ENCODE measurements around the gene TTC1.
"Not testable (repeated sequence)": the region's sequence is repeated elsewhere in the genome, so short reads cannot be mapped to it uniquely, and the experiment has no call there.

The TTC1 gene

DNA sequence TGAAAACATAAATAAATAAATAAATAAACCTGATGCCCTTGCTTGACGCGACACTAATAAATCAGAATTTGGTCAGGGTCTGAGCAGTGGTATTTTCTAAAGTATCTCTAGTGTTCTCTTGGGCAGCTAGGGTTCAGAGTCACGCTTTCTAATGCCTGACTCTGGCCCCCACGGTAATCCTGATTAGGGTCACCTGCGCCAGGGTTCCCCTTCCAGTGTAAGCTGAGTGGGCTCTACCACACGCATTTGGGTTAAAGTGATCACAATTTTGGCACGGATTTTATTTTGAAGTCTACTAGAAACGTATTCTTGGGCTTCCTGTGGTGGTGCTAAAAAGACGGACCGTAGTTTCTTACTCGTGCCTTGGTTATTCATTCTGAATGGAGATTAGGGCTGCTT, 651 bp downstream of the TTC1 start:
- Histone ChIP-seq H3F3A (ENCODE audit: insufficient read depth) (no peaks in the 10 kb centered on the region), H3K9ac (ENCODE audit: low read length) (peak overlapping the region; percentile 70), H4K20me1 (ENCODE audit: low read depth, low read length) (no peaks in the 10 kb centered on the region), H3K79me2 (ENCODE audit: insufficient read depth, low read length) (peaks cover 20% of the 10 kb centered on the region), H3K27me3 (ENCODE audit: low read length) (no peaks in the 10 kb centered on the region), H3K36me3 (ENCODE audit: low read length) (peaks cover 7% of the 10 kb centered on the region; the same call in 1 of the 2 replicates), H3K4me2 (ENCODE audit: low read depth, low read length, poor library complexity, severe bottlenecking) (peak overlapping the region; percentile 95), H3K4me3 (ENCODE audit: insufficient read depth, low read length, poor library complexity, severe bottlenecking) (peak overlapping the region; percentile 77), H3K9me3 (ENCODE audit: insufficient read depth, low read length) (no peaks in the 10 kb centered on the region), H3K27ac (ENCODE audit: low read depth, low read length) (no peak overlapping the region), H2AFZ (ENCODE audit: low read depth, low read length, severe bottlenecking) (peak overlapping the region; percentile 25), H3K9me2 (replicated peaks; ENCODE audit: insufficient read depth, low read length) (no peaks in the 10 kb centered on the region)
- no peak for TF ChIP-seq EZH2phosphoT487 (conservative IDR thresholded peaks at IDR 0.05; ENCODE audit: low read length)
- TF ChIP-seq, protein P1, sequence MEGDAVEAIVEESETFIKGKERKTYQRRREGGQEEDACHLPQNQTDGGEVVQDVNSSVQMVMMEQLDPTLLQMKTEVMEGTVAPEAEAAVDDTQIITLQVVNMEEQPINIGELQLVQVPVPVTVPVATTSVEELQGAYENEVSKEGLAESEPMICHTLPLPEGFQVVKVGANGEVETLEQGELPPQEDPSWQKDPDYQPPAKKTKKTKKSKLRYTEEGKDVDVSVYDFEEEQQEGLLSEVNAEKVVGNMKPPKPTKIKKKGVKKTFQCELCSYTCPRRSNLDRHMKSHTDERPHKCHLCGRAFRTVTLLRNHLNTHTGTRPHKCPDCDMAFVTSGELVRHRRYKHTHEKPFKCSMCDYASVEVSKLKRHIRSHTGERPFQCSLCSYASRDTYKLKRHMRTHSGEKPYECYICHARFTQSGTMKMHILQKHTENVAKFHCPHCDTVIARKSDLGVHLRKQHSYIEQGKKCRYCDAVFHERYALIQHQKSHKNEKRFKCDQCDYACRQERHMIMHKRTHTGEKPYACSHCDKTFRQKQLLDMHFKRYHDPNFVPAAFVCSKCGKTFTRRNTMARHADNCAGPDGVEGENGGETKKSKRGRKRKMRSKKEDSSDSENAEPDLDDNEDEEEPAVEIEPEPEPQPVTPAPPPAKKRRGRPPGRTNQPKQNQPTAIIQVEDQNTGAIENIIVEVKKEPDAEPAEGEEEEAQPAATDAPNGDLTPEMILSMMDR (IDR thresholded peaks at IDR 0.05; ENCODE audit: insufficient read depth, low read length, poor library complexity, severe bottlenecking) = no peak

DNA sequence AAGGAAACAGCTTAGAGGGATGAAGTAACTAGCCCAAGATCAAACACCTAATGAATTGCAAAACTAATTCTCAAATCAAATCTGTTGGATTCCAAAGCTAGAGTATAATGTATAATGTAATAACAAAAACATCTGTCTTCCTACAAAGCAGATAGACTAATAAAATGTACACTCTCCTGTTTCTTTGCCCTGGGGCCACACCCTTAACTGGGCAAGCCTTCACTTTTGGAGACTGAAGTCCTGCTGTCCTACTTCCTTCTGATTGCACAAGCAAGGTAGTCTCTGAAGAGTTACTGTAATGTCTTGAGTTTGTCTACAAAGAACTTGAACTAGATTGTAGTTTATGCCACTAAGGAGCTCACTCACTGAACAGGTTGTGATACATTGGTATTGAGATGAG, 2.5 kb downstream of the TTC1 start:
- Histone ChIP-seq H3K27ac (ENCODE audit: low read depth, low read length) (no peak overlapping the region), H4K20me1 (ENCODE audit: low read depth, low read length) (no peaks in the 10 kb centered on the region), H3F3A (ENCODE audit: insufficient read depth) (no peaks in the 10 kb centered on the region), H3K27me3 (ENCODE audit: low read length) (no peaks in the 10 kb centered on the region), H3K79me2 (ENCODE audit: insufficient read depth, low read length) (peaks cover 20% of the 10 kb centered on the region), H3K36me3 (ENCODE audit: low read length) (peaks cover 7% of the 10 kb centered on the region; the same call in 1 of the 2 replicates), H3K4me2 (ENCODE audit: low read depth, low read length, poor library complexity, severe bottlenecking) (no peak overlapping the region), H3K9ac (ENCODE audit: low read length) (no peak overlapping the region), H3K9me3 (ENCODE audit: insufficient read depth, low read length) (no peaks in the 10 kb centered on the region), H3K4me3 (ENCODE audit: insufficient read depth, low read length, poor library complexity, severe bottlenecking) (no peak overlapping the region), H2AFZ (ENCODE audit: low read depth, low read length, severe bottlenecking) (no peak overlapping the region), H3K9me2 (replicated peaks; ENCODE audit: insufficient read depth, low read length) (no peaks in the 10 kb centered on the region)
- TF ChIP-seq, protein P1 (IDR thresholded peaks at IDR 0.05; ENCODE audit: insufficient read depth, low read length, poor library complexity, severe bottlenecking) = no peak
- no peak for TF ChIP-seq EZH2phosphoT487 (conservative IDR thresholded peaks at IDR 0.05; ENCODE audit: low read length)

DNA sequence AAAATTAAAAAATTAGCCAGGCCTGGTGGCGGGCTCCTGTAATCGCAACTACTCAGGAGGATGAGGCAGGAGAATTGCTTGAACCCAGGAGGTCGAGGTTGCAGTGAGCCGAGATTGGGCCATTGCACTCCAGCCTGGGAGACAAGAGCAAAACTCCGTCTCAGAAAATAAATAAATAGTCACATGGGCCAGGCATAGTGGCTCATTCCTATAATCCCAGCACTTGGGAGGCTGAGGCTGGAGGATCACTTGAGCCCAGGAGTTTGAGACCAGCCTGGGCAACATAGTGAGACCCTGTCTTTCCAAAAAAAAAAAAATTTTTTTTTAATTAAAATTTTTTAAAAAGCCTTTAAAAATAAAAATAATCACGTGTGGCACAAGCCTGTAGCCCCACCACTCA, 5.3 kb downstream of the TTC1 start:
- H3F3A ChIP-seq (ENCODE audit: insufficient read depth); H3K9me2 ChIP-seq (replicated peaks; ENCODE audit: insufficient read depth, low read length); H3K27ac ChIP-seq (ENCODE audit: low read depth, low read length); H4K20me1 ChIP-seq (ENCODE audit: low read depth, low read length); H3K9ac ChIP-seq (ENCODE audit: low read length); H2AFZ ChIP-seq (ENCODE audit: low read depth, low read length, severe bottlenecking); H3K9me3 ChIP-seq (ENCODE audit: insufficient read depth, low read length); H3K4me3 ChIP-seq (ENCODE audit: insufficient read depth, low read length, poor library complexity, severe bottlenecking); H3K4me2 ChIP-seq (ENCODE audit: low read depth, low read length, poor library complexity, severe bottlenecking); H3K27me3 ChIP-seq (ENCODE audit: low read length); H3K36me3 ChIP-seq (ENCODE audit: low read length): not testable (repeated sequence)
- H3K79me2 ChIP-seq (ENCODE audit: insufficient read depth, low read length) = peaks cover 24% of the 10 kb centered on the region

DNA sequence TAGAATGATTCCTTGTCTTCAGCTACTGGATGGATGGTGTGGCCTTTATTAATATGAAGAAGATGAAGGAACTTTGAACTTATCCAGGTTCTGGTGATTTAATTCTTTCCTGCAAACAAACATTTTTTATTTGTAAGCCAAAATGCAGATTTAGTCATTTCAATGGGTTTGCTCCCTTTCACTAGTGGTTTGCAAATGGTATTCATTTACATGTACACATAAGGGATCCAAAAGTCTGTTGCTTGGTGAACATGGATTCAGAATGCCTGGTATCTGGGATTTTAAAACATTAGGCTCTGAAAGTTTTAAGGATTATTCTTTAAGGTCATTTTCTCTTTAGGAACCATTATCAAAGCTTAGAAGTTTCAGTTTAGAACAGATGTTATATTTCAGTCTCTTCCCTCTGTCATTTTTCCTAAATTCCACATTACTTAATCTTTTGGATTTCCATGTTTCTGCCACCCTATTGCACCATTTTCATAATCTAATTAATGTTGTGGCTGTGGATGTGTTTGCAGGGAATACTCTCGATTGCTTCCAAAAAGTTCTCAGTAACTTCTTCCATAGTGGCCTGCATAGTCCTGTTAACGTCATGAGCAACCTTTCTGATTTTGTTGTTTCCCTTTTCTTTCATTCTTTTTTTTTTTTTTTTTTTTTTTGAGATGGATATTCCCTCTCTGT, 10.1 kb downstream of the TTC1 start:
- H3K27me3 ChIP-seq (ENCODE audit: low read length) = no peaks in the 10 kb centered on the region
- no peak overlapping the region for H3K9ac ChIP-seq (ENCODE audit: low read length)
- H2AFZ ChIP-seq (ENCODE audit: low read depth, low read length, severe bottlenecking) = no peak overlapping the region
- no peak overlapping the region for H3K4me2 ChIP-seq (ENCODE audit: low read depth, low read length, poor library complexity, severe bottlenecking)
- H3K9me3 ChIP-seq (ENCODE audit: insufficient read depth, low read length) = no peaks in the 10 kb centered on the region
- H3K4me3 ChIP-seq (ENCODE audit: insufficient read depth, low read length, poor library complexity, severe bottlenecking) = no peak overlapping the region
- no peak overlapping the region for H3K27ac ChIP-seq (ENCODE audit: low read depth, low read length)
- TF ChIP-seq, protein P1 (IDR thresholded peaks at IDR 0.05; ENCODE audit: insufficient read depth, low read length, poor library complexity, severe bottlenecking) = no peak
- TF ChIP-seq EZH2phosphoT487 (conservative IDR thresholded peaks at IDR 0.05; ENCODE audit: low read length) = no peak
- 0 out of 2 replicates have a peak, but pooled peaks cover 4% of the 10 kb centered on the region for H3F3A ChIP-seq (ENCODE audit: insufficient read depth)
- H4K20me1 ChIP-seq (ENCODE audit: low read depth, low read length) = no peaks in the 10 kb centered on the region
- no peaks in the 10 kb centered on the region for H3K9me2 ChIP-seq (replicated peaks; ENCODE audit: insufficient read depth, low read length)
- no peaks in the 10 kb centered on the region for H3K36me3 ChIP-seq (ENCODE audit: low read length)
- peaks cover 6% of the 10 kb centered on the region; the same call in 1 of the 2 replicates for H3K79me2 ChIP-seq (ENCODE audit: insufficient read depth, low read length)
